Measurements from ENCODE around the gene NPHP4.

DNA sequence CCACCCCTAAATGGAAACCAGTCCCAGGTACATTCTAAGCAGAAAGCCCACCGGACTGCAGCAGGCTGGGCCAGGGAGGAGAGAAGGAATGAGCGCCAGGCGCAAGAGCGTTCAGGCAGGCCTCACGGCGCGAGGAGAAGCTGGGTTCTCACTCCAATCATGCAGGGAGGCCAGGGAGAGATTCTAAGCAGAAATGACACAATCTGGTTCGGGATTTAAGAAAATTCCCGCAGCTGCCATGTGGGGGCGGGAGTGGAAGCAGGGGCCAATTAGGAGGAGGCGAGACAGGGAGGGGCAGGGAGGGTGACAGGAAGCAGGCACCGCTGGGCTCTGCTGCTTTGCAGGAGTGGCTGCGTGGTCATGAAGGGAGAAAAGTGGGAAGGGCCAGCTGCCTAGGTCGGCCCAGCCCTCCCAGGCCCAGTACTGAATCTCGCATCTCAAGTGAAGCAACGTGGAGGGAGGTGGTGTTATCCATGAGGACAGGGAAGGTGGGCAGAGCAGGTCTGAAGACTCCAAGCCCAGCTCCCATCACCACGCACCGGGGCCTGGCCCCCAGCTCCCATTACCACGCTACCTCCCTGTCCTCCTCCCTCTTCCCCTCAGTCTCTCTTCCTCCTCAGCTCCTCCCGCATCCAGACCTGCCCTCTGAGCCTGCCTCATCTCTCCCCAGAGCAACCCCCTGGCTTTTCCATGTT lies 11.8 kb downstream of the NPHP4 start:
- TF ChIP-seq POLR2A (IDR thresholded peaks at IDR 0.05) = no peak
- TF ChIP-seq, protein P1, sequence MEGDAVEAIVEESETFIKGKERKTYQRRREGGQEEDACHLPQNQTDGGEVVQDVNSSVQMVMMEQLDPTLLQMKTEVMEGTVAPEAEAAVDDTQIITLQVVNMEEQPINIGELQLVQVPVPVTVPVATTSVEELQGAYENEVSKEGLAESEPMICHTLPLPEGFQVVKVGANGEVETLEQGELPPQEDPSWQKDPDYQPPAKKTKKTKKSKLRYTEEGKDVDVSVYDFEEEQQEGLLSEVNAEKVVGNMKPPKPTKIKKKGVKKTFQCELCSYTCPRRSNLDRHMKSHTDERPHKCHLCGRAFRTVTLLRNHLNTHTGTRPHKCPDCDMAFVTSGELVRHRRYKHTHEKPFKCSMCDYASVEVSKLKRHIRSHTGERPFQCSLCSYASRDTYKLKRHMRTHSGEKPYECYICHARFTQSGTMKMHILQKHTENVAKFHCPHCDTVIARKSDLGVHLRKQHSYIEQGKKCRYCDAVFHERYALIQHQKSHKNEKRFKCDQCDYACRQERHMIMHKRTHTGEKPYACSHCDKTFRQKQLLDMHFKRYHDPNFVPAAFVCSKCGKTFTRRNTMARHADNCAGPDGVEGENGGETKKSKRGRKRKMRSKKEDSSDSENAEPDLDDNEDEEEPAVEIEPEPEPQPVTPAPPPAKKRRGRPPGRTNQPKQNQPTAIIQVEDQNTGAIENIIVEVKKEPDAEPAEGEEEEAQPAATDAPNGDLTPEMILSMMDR (IDR thresholded peaks at IDR 0.05) = no peak

All from right lobe of liver (tissue), 4 donors.